ENCODE data around the gene DNAH14.

The DNAH14 gene

GRCh38 chr1:225427235-225428067 is 498.0 kb downstream of the DNAH14 start, which contains the start of gene LBR:
LBR (minus strand) TSS chr1:225428038; CDS start chr1:225424075, 3,963 bp downstream.
- H3K79me2 ChIP-seq (ENCODE audit: insufficient read depth, low read depth) = peaks cover 53% of the 10 kb centered on the region
- TF ChIP-seq CTCF (conservative IDR thresholded peaks at IDR 0.05; ENCODE audit: low read depth, low read length) = no peak
- H3K27ac ChIP-seq = peak within 1 kb of the TSS; percentile 88
- H3K4me3 ChIP-seq (IDR thresholded peaks at IDR 0.05; ENCODE audit: insufficient read depth, low read depth, low read length) = peak within 1 kb of the TSS; percentile 96
- peaks cover 31% of the 10 kb centered on the region for H3K4me1 ChIP-seq (ENCODE audit: low read depth, poor library complexity, severe bottlenecking)
- H3K27me3 ChIP-seq (ENCODE audit: insufficient read depth, low read depth) = no peaks in the 10 kb centered on the region
- H3K4me2 ChIP-seq = peak within 1 kb of the TSS; percentile 84
- no peaks in the 10 kb centered on the region for H3K36me3 ChIP-seq (ENCODE audit: insufficient read depth)
- peaks cover 21% of the 10 kb centered on the region for H4K20me1 ChIP-seq (ENCODE audit: insufficient read depth)
- H2AFZ ChIP-seq (ENCODE audit: low read depth) = peak within 1 kb of the TSS; percentile 79
- peak within 1 kb of the TSS; percentile 89 for H3K9ac ChIP-seq

DNA sequence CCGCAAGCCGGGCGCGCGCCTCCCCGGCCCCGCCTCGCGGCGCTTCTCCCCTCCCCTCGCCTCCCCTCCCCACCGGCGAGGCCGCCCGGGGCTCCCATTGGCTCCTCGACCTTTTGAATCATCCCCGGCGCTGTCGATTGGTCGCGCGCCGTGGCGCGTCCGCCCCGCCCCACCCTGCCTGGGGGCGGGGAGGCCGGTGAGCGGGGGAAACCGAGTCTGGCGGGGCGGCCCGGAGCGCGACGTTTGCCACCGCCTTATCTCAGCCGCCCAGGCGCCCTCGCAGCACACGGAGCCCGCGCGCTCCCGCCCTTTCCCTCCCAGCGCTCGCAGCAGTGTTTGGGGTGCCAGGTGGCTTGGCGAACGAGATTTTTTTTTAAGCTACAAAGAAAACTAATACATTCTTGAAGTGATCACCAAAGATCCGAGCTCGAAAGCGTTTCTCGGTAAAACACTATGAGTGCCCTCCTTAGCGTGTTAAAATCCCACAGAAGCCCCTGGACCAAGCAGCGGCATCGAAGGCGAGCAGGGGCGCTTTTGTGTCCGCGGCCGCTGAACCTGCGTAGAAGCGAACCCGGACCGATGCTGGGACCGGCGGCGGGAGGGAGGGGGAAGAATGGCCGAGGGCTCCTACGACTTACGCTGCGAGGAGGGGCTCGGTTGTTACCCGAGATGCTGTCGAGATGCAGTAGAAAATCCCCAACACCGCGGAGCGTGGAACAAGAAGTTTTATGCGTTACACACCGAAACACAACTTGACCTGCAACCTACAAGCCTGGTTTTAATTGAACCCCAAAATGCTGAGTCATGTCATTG is 498.8 kb downstream of the DNAH14 start:
- peak overlapping the region; percentile 89 for H3K9ac ChIP-seq
- H3K4me3 ChIP-seq (IDR thresholded peaks at IDR 0.05; ENCODE audit: insufficient read depth, low read depth, low read length) = peak overlapping the region; percentile 96
- TF ChIP-seq CTCF (conservative IDR thresholded peaks at IDR 0.05; ENCODE audit: low read depth, low read length) = no peak
- peaks cover 45% of the 10 kb centered on the region for H3K79me2 ChIP-seq (ENCODE audit: insufficient read depth, low read depth)
- no peaks in the 10 kb centered on the region for H3K27me3 ChIP-seq (ENCODE audit: insufficient read depth, low read depth)
- peak overlapping the region; percentile 88 for H3K27ac ChIP-seq
- no peaks in the 10 kb centered on the region for H3K36me3 ChIP-seq (ENCODE audit: insufficient read depth)
- peaks cover 21% of the 10 kb centered on the region for H4K20me1 ChIP-seq (ENCODE audit: insufficient read depth)
- peak overlapping the region; percentile 84 for H3K4me2 ChIP-seq
- peaks cover 31% of the 10 kb centered on the region for H3K4me1 ChIP-seq (ENCODE audit: low read depth, poor library complexity, severe bottlenecking)
- peak overlapping the region; percentile 79 for H2AFZ ChIP-seq (ENCODE audit: low read depth)

GRCh38 chr1:225428881-225429455 is 499.5 kb downstream of the DNAH14 start:
- Histone ChIP-seq H3K4me2 (peak overlapping the region; percentile 84), H3K27ac (peak overlapping the region; percentile 88), H3K4me3 (IDR thresholded peaks at IDR 0.05; ENCODE audit: insufficient read depth, low read depth, low read length) (peak overlapping the region; percentile 96), H3K27me3 (ENCODE audit: insufficient read depth, low read depth) (no peaks in the 10 kb centered on the region), H3K4me1 (ENCODE audit: low read depth, poor library complexity, severe bottlenecking) (peaks cover 31% of the 10 kb centered on the region), H2AFZ (ENCODE audit: low read depth) (peak overlapping the region; percentile 79), H4K20me1 (ENCODE audit: insufficient read depth) (peaks cover 21% of the 10 kb centered on the region), H3K79me2 (ENCODE audit: insufficient read depth, low read depth) (peaks cover 38% of the 10 kb centered on the region), H3K36me3 (ENCODE audit: insufficient read depth) (no peaks in the 10 kb centered on the region), H3K9ac (peak overlapping the region; percentile 89)
- no peak for TF ChIP-seq CTCF (conservative IDR thresholded peaks at IDR 0.05; ENCODE audit: low read depth, low read length)

DNA sequence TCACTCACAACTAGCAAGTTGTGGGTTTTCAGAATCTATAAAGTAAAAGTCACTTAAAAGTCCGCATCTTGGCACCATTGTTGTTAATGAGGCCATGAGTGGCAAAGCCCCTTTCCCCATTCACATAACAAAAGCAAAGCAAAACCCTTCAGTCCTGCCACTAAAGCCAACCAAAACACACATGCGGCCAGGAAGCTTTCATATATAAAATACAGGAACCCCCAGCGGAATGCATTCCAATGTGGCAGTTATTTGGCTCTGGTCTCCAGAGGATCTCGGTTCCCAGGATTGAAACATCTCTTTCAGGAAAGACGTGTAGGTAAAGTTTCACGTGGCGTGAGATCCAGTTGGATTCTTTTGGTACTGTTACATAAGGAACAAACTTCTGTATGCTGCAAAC is 500.8 kb downstream of the DNAH14 start:
- Histone ChIP-seq H3K4me3 (IDR thresholded peaks at IDR 0.05; ENCODE audit: insufficient read depth, low read depth, low read length) (no peak overlapping the region), H3K4me1 (ENCODE audit: low read depth, poor library complexity, severe bottlenecking) (peaks cover 20% of the 10 kb centered on the region), H3K36me3 (ENCODE audit: insufficient read depth) (no peaks in the 10 kb centered on the region), H2AFZ (ENCODE audit: low read depth) (no peak overlapping the region), H3K4me2 (no peak overlapping the region), H4K20me1 (ENCODE audit: insufficient read depth) (peaks cover 9% of the 10 kb centered on the region), H3K27me3 (ENCODE audit: insufficient read depth, low read depth) (no peaks in the 10 kb centered on the region), H3K79me2 (ENCODE audit: insufficient read depth, low read depth) (peaks cover 25% of the 10 kb centered on the region), H3K9ac (no peak overlapping the region), H3K27ac (no peak overlapping the region)
- no peak for TF ChIP-seq CTCF (conservative IDR thresholded peaks at IDR 0.05; ENCODE audit: low read depth, low read length)
